Prostate gland (tissue), 2 donors: Measurements from ENCODE around the gene ST13. TPM values are rescaled to one million over a fixed set of nuclear protein-coding genes. Genes with fewer than 3 reads are reported as not detected.

ENCODE experiments used
- DNase-seq: peaks from one replicate; pipeline ENCODE4 v3.0.0-alpha.2; 2019; ENCODE audit warnings: low spot score
- H3K27ac ChIP-seq, 2 donors: fragments of 200-600 bp; sonication (generic); 2 replicates each; pipeline ENCODE4 v1.5.1; 2017 to 2019
- H3K27me3 ChIP-seq: fragments of 200-600 bp; sonication (generic); replicated peaks from 2 replicates; pipeline ENCODE4 v1.5.1; 2019; ENCODE audit not compliant: insufficient read depth
- H3K36me3 ChIP-seq, 2 donors: fragments of 200-600 bp; sonication (generic); 1 replicate in 1 of 2; 2 replicates in 1 of 2; pipeline versions ENCODE4 v1.5.1 to v1.8.1; 2017 to 2019
- H3K4me1 ChIP-seq: fragments of 200-600 bp; sonication (generic); replicated peaks from 2 replicates; pipeline ENCODE4 v1.5.1; 2019
- H3K4me3 ChIP-seq, 2 donors: fragments of 200-600 bp; sonication (generic); 2 replicates each; pipeline ENCODE4 v1.5.1; 2017 to 2019
- H3K9me3 ChIP-seq: fragments of 200-600 bp; sonication (generic); 2 replicates; pipeline ENCODE4 v1.5.1; 2017
- CTCF ChIP-seq, 4 experiments: fragments of 200-600 bp in 2 of 4; fragments of 450-650 bp in 2 of 4; sonication (generic) in 2 of 4; IDR thresholded peaks; 1 replicate in 3 of 4; 2 replicates in 1 of 4; pipeline ENCODE4 v1.5.1; 2016 to 2019; ENCODE audit warnings: antibody characterized with exemption in 4 of 4, mild to moderate bottlenecking in 2 of 4, moderate library complexity in 2 of 4
- POLR2A ChIP-seq: fragments of 450-650 bp; IDR thresholded peaks from one replicate; pipeline ENCODE4 v1.6.1; 2016; ENCODE audit warnings: antibody characterized with exemption, mild to moderate bottlenecking
- POLR2AphosphoS5 ChIP-seq: sonication (generic); formaldehyde crosslinking; IDR thresholded peaks from one replicate; pipeline ENCODE4 v1.6.1; 2017; ENCODE audit warnings: antibody characterized with exemption
- WGBS: methylation state at CpG from one replicate; pipeline ENCODE4 v1.1.5; 2018; 5-methylcytosine and 5-hydroxymethylcytosine counted together
- intact Hi-C: fragments of 100-400 bp; cut with DNase I; formaldehyde crosslinking; loops from one replicate; pipeline ENCODE4 v1.14.2; 2022
- total RNA-seq, 2 donors: library from RNA; depleted of rRNA; stranded (reverse); fragments of >200 nt; gene quantifications; one replicate each; pipeline ENCODE4 v1.1.0, GENCODE V29; 2016

The ST13 gene
- total RNA-seq, 2 donors from 2014 or later, result 159 to 205 TPM

GRCh38 chr22:40806711-40807110, 49.7 kb downstream of the ST13 start:
- no peaks in the 10 kb centered on the region for H3K9me3 ChIP-seq
- no peak overlapping the region for H3K27ac ChIP-seq
- intact Hi-C loops, result no loop called here
- no peak overlapping the region for H3K4me3 ChIP-seq
- H3K27me3 ChIP-seq, result no peaks in the 10 kb centered on the region
- TF ChIP-seq CTCF (IDR thresholded peaks at IDR 0.05) (no peak), POLR2AphosphoS5 (no peak), POLR2A (no peak)
- no peak for DNase-seq
- no peaks in the 10 kb centered on the region for H3K4me1 ChIP-seq
- H3K36me3 ChIP-seq, result no peaks in the 10 kb centered on the region
- WGBS, result 94% methylated on average over 3 of the region's 3 CpGs

GRCh38 chr22:40805699-40806203, 50.7 kb downstream of the ST13 start:
- intact Hi-C loops, result no loop called here
- no peak overlapping the region for H3K4me3 ChIP-seq
- no peaks in the 10 kb centered on the region for H3K27me3 ChIP-seq
- no peaks in the 10 kb centered on the region for H3K9me3 ChIP-seq
- DNase-seq, result no peak
- WGBS, result 97% methylated on average over 3 of the region's 3 CpGs
- no peaks in the 10 kb centered on the region for H3K4me1 ChIP-seq
- TF ChIP-seq CTCF (IDR thresholded peaks at IDR 0.05) (no peak), POLR2AphosphoS5 (no peak), POLR2A (no peak)
- no peaks in the 10 kb centered on the region for H3K36me3 ChIP-seq
- H3K27ac ChIP-seq, result no peak overlapping the region

- no peaks in the 10 kb centered on the region for H3K9me3 ChIP-seq
- intact Hi-C loops, result no loop called here
- 90% methylated on average over 4 of the region's 4 CpGs for WGBS
- DNase-seq, result no peak
- H3K4me3 ChIP-seq, result no peak overlapping the region
- H3K27ac ChIP-seq, result no peak overlapping the region
- no peaks in the 10 kb centered on the region for H3K36me3 ChIP-seq
- H3K4me1 ChIP-seq, result no peaks in the 10 kb centered on the region
- H3K27me3 ChIP-seq, result no peaks in the 10 kb centered on the region
- TF ChIP-seq POLR2A, result no peak
- TF ChIP-seq CTCF (IDR thresholded peaks at IDR 0.05), result no peak
Observed at GRCh38 chr22:40805239-40805638, 51.2 kb downstream of the ST13 start.

GRCh38 chr22:40803321-40803720, 53.1 kb downstream of the ST13 start:
- intact Hi-C loops, result no loop called here
- H3K27me3 ChIP-seq, result no peaks in the 10 kb centered on the region
- no peaks in the 10 kb centered on the region for H3K9me3 ChIP-seq
- no peak for DNase-seq
- no peaks in the 10 kb centered on the region for H3K4me1 ChIP-seq
- no peak overlapping the region for H3K4me3 ChIP-seq
- TF ChIP-seq POLR2A (no peak), CTCF (IDR thresholded peaks at IDR 0.05) (no peak), POLR2AphosphoS5 (no peak)
- H3K36me3 ChIP-seq, result no peaks in the 10 kb centered on the region
- WGBS, result 28% methylated on average over 1 of the region's 1 CpG
- no peak overlapping the region for H3K27ac ChIP-seq

- WGBS, result 98% methylated on average over 3 of the region's 3 CpGs
- Histone ChIP-seq H3K4me1 (no peaks in the 10 kb centered on the region), H3K27me3 (no peaks in the 10 kb centered on the region), H3K27ac (no peak overlapping the region), H3K4me3 (no peak overlapping the region), H3K36me3 (no peaks in the 10 kb centered on the region), H3K9me3 (no peaks in the 10 kb centered on the region)
- intact Hi-C loops, result no loop called here
- DNase-seq, result no peak
- TF ChIP-seq POLR2A, result no peak
- no peak for TF ChIP-seq CTCF (IDR thresholded peaks at IDR 0.05)
- TF ChIP-seq POLR2AphosphoS5, result no peak
Observed at GRCh38 chr22:40799008-40799407, 57.4 kb downstream of the ST13 start.
